HG03469 (cell line): Measurements from ENCODE around the gene HMCN2.

ENCODE experiments used
- ATAC-seq: cut with Tn5 transposase; IDR thresholded peaks from one replicate; pipeline ENCODE4 v1.9.1; 2021; ENCODE audit warnings: mild to moderate bottlenecking, moderate library complexity, moderate number of reproducible peaks; ENCODE audit not compliant: unreplicated experiment

HMCN2 gene

GRCh38 chr9:130341839-130342713 lies 76.5 kb downstream of the HMCN2 start:
- no peak for ATAC-seq

DNA sequence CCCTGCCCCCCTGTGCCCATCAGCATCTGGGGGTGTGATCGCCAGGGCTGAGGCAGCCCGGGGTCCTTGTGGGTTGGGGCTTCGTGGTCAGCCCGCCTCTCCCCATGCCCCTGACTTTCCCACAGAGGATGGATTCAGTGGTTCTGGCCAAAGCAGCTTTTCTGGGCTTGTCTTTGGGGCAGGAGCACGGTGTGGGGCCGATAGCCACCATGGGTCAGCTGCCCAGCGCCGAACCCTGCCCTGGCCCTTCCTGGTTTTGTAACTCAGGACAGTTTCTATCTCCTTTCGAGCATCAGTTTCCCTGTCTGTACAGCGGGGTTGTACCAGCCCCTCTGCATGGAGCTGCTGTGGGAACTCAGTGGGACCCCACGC lies 77.1 kb downstream of the HMCN2 start:
- ATAC-seq: no peak

DNA sequence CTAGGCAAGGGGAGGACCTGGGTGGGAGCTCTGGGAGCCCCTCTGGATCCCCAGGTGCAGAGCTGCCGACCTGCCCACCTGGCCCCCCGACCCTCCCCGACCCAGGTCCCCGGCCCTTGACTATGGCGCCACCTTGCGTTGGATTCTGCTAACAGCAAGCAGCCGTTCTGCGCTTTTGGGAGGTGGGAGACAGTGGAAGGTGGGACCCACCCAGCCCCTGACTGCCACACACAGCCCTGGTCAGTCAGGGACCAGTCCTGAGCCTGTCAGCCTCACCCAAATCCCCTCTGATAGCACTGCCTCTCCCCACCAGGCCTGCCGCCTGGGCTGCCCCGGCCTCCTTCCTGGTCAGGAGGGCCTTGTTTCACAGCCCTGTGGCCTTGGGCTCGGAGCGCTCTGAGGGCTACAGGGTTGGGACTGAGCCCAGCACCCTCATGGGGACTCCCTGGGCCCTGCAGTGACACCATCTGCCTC lies 77.9 kb downstream of the HMCN2 start:
- ATAC-seq: no peak

- no peak for ATAC-seq
Observed at GRCh38 chr9:130344366-130344765, 78.8 kb downstream of the HMCN2 start.

DNA sequence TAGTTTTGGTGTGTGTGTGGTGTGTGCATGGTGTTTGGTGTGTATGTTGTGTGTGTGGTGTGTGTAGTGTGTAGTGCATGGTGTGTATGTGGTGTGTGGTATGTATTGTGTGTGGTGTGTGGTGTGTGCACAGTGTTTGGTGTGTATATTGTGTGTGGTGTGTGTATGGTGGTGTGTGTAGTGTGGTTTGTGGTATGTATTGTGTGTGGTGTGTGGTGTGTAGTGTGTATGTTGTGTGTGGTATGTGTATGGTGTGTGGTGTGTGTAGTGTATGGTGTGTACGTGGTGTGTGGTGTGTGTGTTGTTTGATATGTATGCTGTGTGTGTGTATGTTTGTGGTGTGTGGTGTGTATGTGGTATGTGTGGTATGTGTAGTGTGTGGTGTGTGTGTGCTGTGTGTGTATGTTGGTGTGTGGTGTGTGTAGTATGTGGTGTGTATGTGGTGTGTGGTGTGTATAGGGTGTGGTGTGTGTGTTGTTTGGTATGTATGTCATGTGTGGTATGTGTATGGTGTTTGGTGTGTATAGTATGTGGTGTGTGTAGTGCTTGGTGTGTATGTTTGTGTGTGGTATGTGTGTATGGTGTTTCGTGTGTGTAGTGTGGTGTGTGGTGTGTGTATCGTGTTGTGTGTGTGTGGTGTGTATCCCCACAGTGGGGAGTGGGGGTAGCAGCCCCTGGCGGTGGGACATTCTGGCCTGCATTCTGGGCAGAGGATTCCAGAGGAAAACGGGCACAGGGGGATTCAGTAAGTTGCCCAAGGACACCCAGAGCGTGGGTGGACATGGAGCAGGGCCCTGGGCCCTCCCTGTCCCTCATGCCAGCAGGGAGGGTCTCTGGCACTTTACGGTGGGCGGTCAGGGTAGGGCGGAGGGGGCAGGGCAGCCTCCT lies 79.7 kb downstream of the HMCN2 start:
- no peak for ATAC-seq

- ATAC-seq: no peak
Observed at GRCh38 chr9:130345897-130346385, 80.4 kb downstream of the HMCN2 start.

DNA sequence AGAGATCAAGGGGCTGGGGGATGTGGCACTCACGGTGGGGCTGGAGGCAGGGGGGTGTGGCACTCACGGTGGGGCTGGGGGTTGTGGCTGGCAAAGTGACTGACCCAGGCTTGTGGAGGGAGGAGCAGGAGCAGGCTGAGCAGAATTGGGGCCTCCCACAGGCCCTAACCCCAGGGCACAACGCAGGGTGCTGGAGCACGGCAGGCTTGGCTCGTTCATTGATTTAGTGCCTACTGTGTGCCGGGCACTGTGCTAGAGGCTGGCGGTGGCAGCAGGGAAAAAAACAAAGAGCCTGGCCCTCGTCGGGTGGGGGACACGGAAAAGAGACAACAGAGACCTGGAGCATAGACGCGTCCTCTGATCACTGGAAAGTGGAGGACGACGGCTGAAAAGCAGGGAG lies 80.9 kb downstream of the HMCN2 start:
- ATAC-seq: no peak

DNA sequence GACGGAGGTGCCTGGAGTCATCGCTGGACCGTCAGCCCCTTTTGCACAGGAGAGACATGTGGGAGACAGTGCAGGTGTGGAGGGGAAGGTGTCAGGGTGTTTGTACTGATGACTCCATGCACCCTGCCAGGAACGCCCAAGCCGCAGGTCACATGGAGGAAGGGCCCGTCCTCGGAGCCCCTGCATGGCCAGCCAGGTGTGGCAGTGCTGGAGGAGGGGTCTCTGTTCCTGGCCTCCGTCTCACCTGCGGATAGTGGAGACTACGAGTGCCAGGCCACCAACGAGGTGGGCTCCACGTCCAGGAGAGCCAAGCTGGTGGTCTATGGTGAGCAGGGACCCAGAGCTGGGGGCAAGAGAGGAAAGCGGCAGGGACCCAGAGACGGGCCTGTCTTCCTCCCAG lies 81.5 kb downstream of the HMCN2 start:
- ATAC-seq: no peak

GRCh38 chr9:130347931-130348330 lies 82.4 kb downstream of the HMCN2 start:
- no peak for ATAC-seq

DNA sequence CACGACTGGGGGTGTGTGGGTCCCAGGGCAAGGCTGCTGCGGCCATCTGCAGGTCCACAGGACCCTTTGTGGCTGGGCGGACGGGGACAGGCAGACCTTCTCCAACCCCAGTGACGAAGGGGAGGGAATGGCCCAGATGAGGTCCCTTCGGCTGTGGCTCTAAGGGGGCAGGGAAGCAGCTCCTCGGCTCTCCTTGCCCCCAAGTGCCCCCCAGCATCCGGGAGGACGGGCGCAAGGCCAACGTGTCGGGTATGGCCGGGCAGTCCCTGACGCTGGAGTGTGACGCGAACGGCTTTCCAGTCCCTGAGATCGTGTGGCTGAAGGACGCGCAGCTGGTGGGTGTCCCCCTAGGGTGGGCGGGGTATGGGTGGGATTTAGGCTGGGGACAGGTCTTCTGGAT lies 82.8 kb downstream of the HMCN2 start:
- ATAC-seq: no peak

DNA sequence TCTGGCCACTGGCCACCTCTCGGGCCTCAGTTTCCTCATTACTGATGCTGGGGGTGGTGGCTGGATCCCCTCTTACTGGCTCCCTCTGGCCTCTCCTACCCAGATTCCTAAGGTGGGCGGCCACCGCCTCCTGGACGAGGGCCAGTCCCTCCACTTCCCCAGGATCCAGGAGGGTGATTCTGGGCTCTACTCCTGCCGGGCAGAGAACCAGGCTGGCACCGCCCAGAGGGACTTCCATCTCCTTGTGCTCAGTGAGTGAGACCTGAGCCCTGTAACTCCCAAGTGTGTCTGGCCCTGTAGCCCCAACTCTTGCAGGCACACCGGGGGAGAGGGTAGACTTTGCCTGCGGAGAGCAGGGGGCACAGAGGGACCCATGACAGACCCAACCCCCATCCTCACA lies 83.3 kb downstream of the HMCN2 start:
- no peak for ATAC-seq

- ATAC-seq: no peak
Observed at GRCh38 chr9:130349398-130349797, 83.8 kb downstream of the HMCN2 start.

DNA sequence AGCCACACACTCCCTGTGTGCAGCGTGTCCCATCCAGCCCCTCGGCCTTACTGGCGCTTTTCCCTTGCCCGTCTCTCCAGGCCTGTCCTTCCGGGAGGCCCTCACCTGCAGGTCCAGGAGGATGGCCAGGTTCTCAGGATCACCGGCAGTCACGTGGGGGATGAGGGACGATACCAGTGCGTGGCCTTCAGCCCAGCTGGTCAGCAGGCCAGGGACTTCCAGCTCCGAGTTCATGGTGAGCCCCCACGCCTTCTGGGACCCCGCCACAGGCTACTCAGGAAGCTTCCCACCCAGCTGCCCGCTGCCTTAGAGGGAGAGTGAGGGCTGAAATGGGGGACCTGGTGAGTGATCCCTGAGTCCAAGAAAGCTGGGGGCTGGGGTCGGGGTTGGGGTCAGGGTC lies 85.8 kb downstream of the HMCN2 start:
- no peak for ATAC-seq

GRCh38 chr9:130352081-130352480 lies 86.5 kb downstream of the HMCN2 start:
- ATAC-seq: no peak

- no peak for ATAC-seq
Observed at GRCh38 chr9:130352586-130353285, 87.2 kb downstream of the HMCN2 start.

GRCh38 chr9:130354378-130354777 lies 88.8 kb downstream of the HMCN2 start:
- no peak for ATAC-seq

- ATAC-seq: no peak
Observed at GRCh38 chr9:130354806-130355205, 89.2 kb downstream of the HMCN2 start.

GRCh38 chr9:130356033-130356432 lies 90.5 kb downstream of the HMCN2 start:
- ATAC-seq: no peak

- no peak for ATAC-seq
Observed at GRCh38 chr9:130356877-130357584, 91.5 kb downstream of the HMCN2 start.

DNA sequence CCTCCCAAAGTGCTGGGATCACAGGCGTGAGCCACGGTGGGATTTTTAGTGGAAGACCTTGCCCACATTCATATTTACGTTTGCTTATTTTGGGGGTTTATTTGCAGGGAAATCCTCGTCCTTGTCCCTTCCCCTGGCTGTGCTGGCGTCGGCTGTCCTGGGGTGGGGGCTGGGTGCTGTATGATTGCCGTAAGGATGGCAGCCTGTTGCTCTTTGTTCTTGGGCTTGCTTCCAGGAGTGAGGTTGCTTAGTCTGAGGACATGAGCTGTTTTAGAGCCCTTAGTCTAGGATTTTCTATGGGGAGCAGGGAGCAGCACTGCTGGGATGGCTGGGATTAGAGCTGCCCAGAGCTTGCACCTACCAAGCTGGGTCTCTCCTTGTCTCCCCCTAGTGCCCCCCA lies 93.4 kb downstream of the HMCN2 start:
- no peak for ATAC-seq
